ENCODE results near the gene CCDC185. TPM values are rescaled to one million over a fixed set of nuclear protein-coding genes. Genes with fewer than 3 reads are reported as not detected.

CCDC185 gene
- total RNA-seq, 4 donors from 2014 or later: not detected

GRCh38 chr1:223401873-223402789, 8.9 kb downstream of the CCDC185 start:
- intact Hi-C loops (cut with DNase I; ENCODE audit: low total_unique reads): no loop called here
- no peak for TF ChIP-seq POLR2A (IDR thresholded peaks at IDR 0.05)
- TF ChIP-seq CTCF (IDR thresholded peaks at IDR 0.05): no peak
- WGBS, 2 donors: 71 to 74% methylated on average over 2 of the region's 2 CpGs
- H3K4me3 ChIP-seq (ENCODE audit: low read depth, poor library complexity, severe bottlenecking): no peak overlapping the region
- no peak for DNase-seq (ENCODE audit: low spot score in 2 of 2)

- DNase-seq (ENCODE audit: low spot score in 2 of 2): no peak
- intact Hi-C loops (cut with DNase I; ENCODE audit: low total_unique reads): no loop called here
- H3K4me3 ChIP-seq (ENCODE audit: low read depth, poor library complexity, severe bottlenecking): no peak overlapping the region
- WGBS, 2 donors: 61 to 69% methylated on average over 2 of the region's 2 CpGs
- TF ChIP-seq CTCF (IDR thresholded peaks at IDR 0.05): no peak
- no peak for TF ChIP-seq POLR2A (IDR thresholded peaks at IDR 0.05)
These were observed 9.6 kb downstream of the CCDC185 start for GRCh38 chr1:223402790-223403142.

GRCh38 chr1:223403184-223403815, 10.1 kb downstream of the CCDC185 start:
- no peak overlapping the region for H3K4me3 ChIP-seq (ENCODE audit: low read depth, poor library complexity, severe bottlenecking)
- intact Hi-C loops (cut with DNase I; ENCODE audit: low total_unique reads): no loop called here
- TF ChIP-seq CTCF (IDR thresholded peaks at IDR 0.05): no peak
- no peak for TF ChIP-seq POLR2A (IDR thresholded peaks at IDR 0.05)
- WGBS, 2 donors: 66 to 70% methylated on average over 3 of the region's 3 CpGs
- DNase-seq (ENCODE audit: low spot score in 2 of 2): no peak

GRCh38 chr1:223405507-223405906, 12.3 kb downstream of the CCDC185 start:
- TF ChIP-seq POLR2A (IDR thresholded peaks at IDR 0.05) (no peak), CTCF (IDR thresholded peaks at IDR 0.05) (no peak)
- DNase-seq (ENCODE audit: low spot score in 2 of 2): no peak
- intact Hi-C loops (cut with DNase I; ENCODE audit: low total_unique reads): no loop called here
- 89 to 93% methylated on average over 3 of the region's 3 CpGs for WGBS, 2 donors
- no peak overlapping the region for H3K4me3 ChIP-seq (ENCODE audit: low read depth, poor library complexity, severe bottlenecking)

GRCh38 chr1:223410036-223410435, 16.8 kb downstream of the CCDC185 start:
- DNase-seq (ENCODE audit: low spot score in 2 of 2): no peak
- intact Hi-C loops (cut with DNase I; ENCODE audit: low total_unique reads): no loop called here
- TF ChIP-seq POLR2A (IDR thresholded peaks at IDR 0.05) (no peak), CTCF (IDR thresholded peaks at IDR 0.05) (no peak)
- H3K4me3 ChIP-seq (ENCODE audit: low read depth, poor library complexity, severe bottlenecking): no peak overlapping the region

Data from lower leg skin (tissue), 4 donors.